ENCODE data around the gene MEOX2. TPM values are rescaled to one million over a fixed set of nuclear protein-coding genes. Genes with fewer than 3 reads are reported as not detected.

The MEOX2 gene
- total RNA-seq, 1 donor from 2014 or later, result not detected

- no peak for DNase-seq (ENCODE audit: low spot score)
- no peaks in the 10 kb centered on the region for H3K27me3 Mint-ChIP-seq (ENCODE audit: low read depth)
- intact Hi-C loops (cut with micrococcal nuclease), result no loop called here
- no peak overlapping the region for H3K4me3 Mint-ChIP-seq (ENCODE audit: low read depth)
- H3K4me1 Mint-ChIP-seq (ENCODE audit: low read depth), result no peaks in the 10 kb centered on the region
- H3K27ac Mint-ChIP-seq, result no peak overlapping the region
- H3K36me3 Mint-ChIP-seq (ENCODE audit: low read depth), result no peaks in the 10 kb centered on the region
- H3K9me3 Mint-ChIP-seq, result no peaks in the 10 kb centered on the region
Observed at GRCh38 chr7:15675379-15675778, 11.1 kb downstream of the MEOX2 start.

- H3K9me3 Mint-ChIP-seq, result no peaks in the 10 kb centered on the region
- no peaks in the 10 kb centered on the region for H3K4me1 Mint-ChIP-seq (ENCODE audit: low read depth)
- intact Hi-C loops (cut with micrococcal nuclease), result no loop called here
- no peak overlapping the region for H3K27ac Mint-ChIP-seq
- no peak for DNase-seq (ENCODE audit: low spot score)
- H3K4me3 Mint-ChIP-seq (ENCODE audit: low read depth), result no peak overlapping the region
- H3K27me3 Mint-ChIP-seq (ENCODE audit: low read depth), result no peaks in the 10 kb centered on the region
- H3K36me3 Mint-ChIP-seq (ENCODE audit: low read depth), result no peaks in the 10 kb centered on the region
Observed at GRCh38 chr7:15674586-15674985, 11.9 kb downstream of the MEOX2 start.

- H3K27ac Mint-ChIP-seq, result no peak overlapping the region
- intact Hi-C loops (cut with micrococcal nuclease), result no loop called here
- no peaks in the 10 kb centered on the region for H3K27me3 Mint-ChIP-seq (ENCODE audit: low read depth)
- no peaks in the 10 kb centered on the region for H3K36me3 Mint-ChIP-seq (ENCODE audit: low read depth)
- no peaks in the 10 kb centered on the region for H3K9me3 Mint-ChIP-seq
- H3K4me1 Mint-ChIP-seq (ENCODE audit: low read depth), result no peaks in the 10 kb centered on the region
- DNase-seq (ENCODE audit: low spot score), result no peak
- no peak overlapping the region for H3K4me3 Mint-ChIP-seq (ENCODE audit: low read depth)
Observed at GRCh38 chr7:15669443-15670090, 16.9 kb downstream of the MEOX2 start.

DNA sequence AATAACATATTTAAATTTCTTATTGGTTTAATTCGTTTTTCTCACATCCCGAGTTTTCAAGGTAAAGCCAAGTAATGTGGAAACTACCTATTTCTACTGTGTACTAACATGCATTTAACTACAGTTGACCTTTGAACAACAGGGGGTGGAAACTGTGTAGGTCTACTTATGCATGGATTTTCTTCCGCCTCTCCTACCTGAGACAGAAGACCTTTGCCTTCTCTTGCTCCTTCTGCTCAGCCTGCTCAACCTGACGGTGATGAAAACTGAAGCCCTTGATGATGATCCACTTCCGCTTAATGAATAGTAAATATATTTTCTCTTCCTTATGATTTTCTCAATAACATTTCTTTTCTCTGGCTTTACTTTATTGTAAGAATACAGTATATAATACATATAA lies 18.5 kb downstream of the MEOX2 start:
- H3K27ac Mint-ChIP-seq, result no peak overlapping the region
- H3K9me3 Mint-ChIP-seq, result no peaks in the 10 kb centered on the region
- no peak for DNase-seq (ENCODE audit: low spot score)
- H3K36me3 Mint-ChIP-seq (ENCODE audit: low read depth), result no peaks in the 10 kb centered on the region
- no peaks in the 10 kb centered on the region for H3K4me1 Mint-ChIP-seq (ENCODE audit: low read depth)
- intact Hi-C loops (cut with micrococcal nuclease), result no loop called here
- H3K27me3 Mint-ChIP-seq (ENCODE audit: low read depth), result no peaks in the 10 kb centered on the region
- H3K4me3 Mint-ChIP-seq (ENCODE audit: low read depth), result no peak overlapping the region

- no peak overlapping the region for H3K27ac Mint-ChIP-seq
- no peaks in the 10 kb centered on the region for H3K4me1 Mint-ChIP-seq (ENCODE audit: low read depth)
- no peak for DNase-seq (ENCODE audit: low spot score)
- no peaks in the 10 kb centered on the region for H3K36me3 Mint-ChIP-seq (ENCODE audit: low read depth)
- no peak overlapping the region for H3K4me3 Mint-ChIP-seq (ENCODE audit: low read depth)
- intact Hi-C loops (cut with micrococcal nuclease), result no loop called here
- peaks cover 2% of the 10 kb centered on the region for H3K9me3 Mint-ChIP-seq
- no peaks in the 10 kb centered on the region for H3K27me3 Mint-ChIP-seq (ENCODE audit: low read depth)
Observed at GRCh38 chr7:15662451-15662850, 24.0 kb downstream of the MEOX2 start.

- no peak for DNase-seq (ENCODE audit: low spot score)
- Mint-ChIP-seq H3K4me1 (ENCODE audit: low read depth) (no peaks in the 10 kb centered on the region), H3K27ac (no peak overlapping the region), H3K36me3 (ENCODE audit: low read depth) (no peaks in the 10 kb centered on the region), H3K9me3 (peaks cover 11% of the 10 kb centered on the region), H3K4me3 (ENCODE audit: low read depth) (no peak overlapping the region), H3K27me3 (ENCODE audit: low read depth) (no peaks in the 10 kb centered on the region)
- intact Hi-C loops (cut with micrococcal nuclease), result no loop called here
Observed at GRCh38 chr7:15658247-15658646, 28.2 kb downstream of the MEOX2 start.

DNA sequence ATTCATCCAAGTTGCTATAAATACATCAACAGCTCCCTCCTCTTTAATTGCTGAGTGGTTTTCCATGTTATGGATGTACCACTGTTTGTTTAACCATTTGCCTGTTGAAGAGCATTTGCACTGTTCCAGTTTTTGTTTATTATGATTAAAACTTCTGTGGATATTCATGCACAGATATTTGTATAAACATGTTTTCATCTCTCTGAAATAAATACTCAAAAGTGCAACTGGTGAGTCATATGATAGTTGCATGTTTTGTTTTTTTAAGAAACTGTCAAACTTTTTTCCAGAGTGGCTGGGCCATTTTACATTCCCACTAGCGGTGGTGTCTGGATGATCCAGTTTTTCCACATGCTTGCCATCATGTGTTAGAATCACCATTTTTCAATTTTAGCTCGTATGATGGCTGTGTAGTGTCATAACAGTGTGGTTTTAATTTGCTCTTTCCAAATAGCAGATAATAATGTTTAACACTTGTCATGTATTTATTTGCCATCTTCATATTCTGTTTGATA lies 33.6 kb downstream of the MEOX2 start:
- intact Hi-C loops (cut with micrococcal nuclease), result no loop called here
- no peak overlapping the region for H3K27ac Mint-ChIP-seq
- no peaks in the 10 kb centered on the region for H3K27me3 Mint-ChIP-seq (ENCODE audit: low read depth)
- peaks cover 17% of the 10 kb centered on the region for H3K9me3 Mint-ChIP-seq
- no peak for DNase-seq (ENCODE audit: low spot score)
- H3K4me1 Mint-ChIP-seq (ENCODE audit: low read depth), result no peaks in the 10 kb centered on the region
- no peak overlapping the region for H3K4me3 Mint-ChIP-seq (ENCODE audit: low read depth)
- no peaks in the 10 kb centered on the region for H3K36me3 Mint-ChIP-seq (ENCODE audit: low read depth)

- no peak overlapping the region for H3K4me3 Mint-ChIP-seq (ENCODE audit: low read depth)
- peaks cover 7% of the 10 kb centered on the region for H3K9me3 Mint-ChIP-seq
- no peaks in the 10 kb centered on the region for H3K36me3 Mint-ChIP-seq (ENCODE audit: low read depth)
- no peaks in the 10 kb centered on the region for H3K27me3 Mint-ChIP-seq (ENCODE audit: low read depth)
- DNase-seq (ENCODE audit: low spot score), result no peak
- no peaks in the 10 kb centered on the region for H3K4me1 Mint-ChIP-seq (ENCODE audit: low read depth)
- intact Hi-C loops (cut with micrococcal nuclease), result no loop called here
- no peak overlapping the region for H3K27ac Mint-ChIP-seq
Observed at GRCh38 chr7:15651693-15652092, 34.8 kb downstream of the MEOX2 start.

- no peak overlapping the region for H3K27ac Mint-ChIP-seq
- DNase-seq (ENCODE audit: low spot score), result no peak
- H3K4me3 Mint-ChIP-seq (ENCODE audit: low read depth), result no peak overlapping the region
- H3K36me3 Mint-ChIP-seq (ENCODE audit: low read depth), result no peaks in the 10 kb centered on the region
- intact Hi-C loops (cut with micrococcal nuclease), result no loop called here
- H3K27me3 Mint-ChIP-seq (ENCODE audit: low read depth), result no peaks in the 10 kb centered on the region
- H3K9me3 Mint-ChIP-seq, result peaks cover 10% of the 10 kb centered on the region
- H3K4me1 Mint-ChIP-seq (ENCODE audit: low read depth), result no peaks in the 10 kb centered on the region
Observed at GRCh38 chr7:15650787-15651186, 35.7 kb downstream of the MEOX2 start.

GRCh38 chr7:15648461-15648961 lies 38.0 kb downstream of the MEOX2 start:
- Mint-ChIP-seq H3K27ac (no peak overlapping the region), H3K27me3 (ENCODE audit: low read depth) (no peaks in the 10 kb centered on the region), H3K9me3 (peaks cover 10% of the 10 kb centered on the region), H3K4me3 (ENCODE audit: low read depth) (no peak overlapping the region), H3K4me1 (ENCODE audit: low read depth) (no peaks in the 10 kb centered on the region), H3K36me3 (ENCODE audit: low read depth) (no peaks in the 10 kb centered on the region)
- DNase-seq (ENCODE audit: low spot score), result no peak
- intact Hi-C loops (cut with micrococcal nuclease), result no loop called here

GRCh38 chr7:15647309-15647708 lies 39.2 kb downstream of the MEOX2 start:
- DNase-seq (ENCODE audit: low spot score), result no peak
- Mint-ChIP-seq H3K4me3 (ENCODE audit: low read depth) (no peak overlapping the region), H3K9me3 (peaks cover 15% of the 10 kb centered on the region), H3K36me3 (ENCODE audit: low read depth) (no peaks in the 10 kb centered on the region), H3K27me3 (ENCODE audit: low read depth) (no peaks in the 10 kb centered on the region), H3K27ac (no peak overlapping the region), H3K4me1 (ENCODE audit: low read depth) (no peaks in the 10 kb centered on the region)
- intact Hi-C loops (cut with micrococcal nuclease), result no loop called here

GRCh38 chr7:15643000-15643705 lies 43.3 kb downstream of the MEOX2 start:
- H3K27ac Mint-ChIP-seq, result no peak overlapping the region
- peaks cover 35% of the 10 kb centered on the region for H3K9me3 Mint-ChIP-seq
- no peak for DNase-seq (ENCODE audit: low spot score)
- no peaks in the 10 kb centered on the region for H3K4me1 Mint-ChIP-seq (ENCODE audit: low read depth)
- no peaks in the 10 kb centered on the region for H3K36me3 Mint-ChIP-seq (ENCODE audit: low read depth)
- intact Hi-C loops (cut with micrococcal nuclease), result no loop called here
- no peak overlapping the region for H3K4me3 Mint-ChIP-seq (ENCODE audit: low read depth)
- H3K27me3 Mint-ChIP-seq (ENCODE audit: low read depth), result no peaks in the 10 kb centered on the region

- H3K9me3 Mint-ChIP-seq, result peaks cover 8% of the 10 kb centered on the region
- H3K36me3 Mint-ChIP-seq (ENCODE audit: low read depth), result no peaks in the 10 kb centered on the region
- H3K4me1 Mint-ChIP-seq (ENCODE audit: low read depth), result no peaks in the 10 kb centered on the region
- no peak overlapping the region for H3K27ac Mint-ChIP-seq
- no peak for DNase-seq (ENCODE audit: low spot score)
- no peaks in the 10 kb centered on the region for H3K27me3 Mint-ChIP-seq (ENCODE audit: low read depth)
- intact Hi-C loops (cut with micrococcal nuclease), result no loop called here
- H3K4me3 Mint-ChIP-seq (ENCODE audit: low read depth), result no peak overlapping the region
Observed at GRCh38 chr7:15628876-15629275, 57.6 kb downstream of the MEOX2 start.

Measured in activated T-helper 2 cell treated with anti-CD3 and anti-CD28 coated beads, Interferon-gamma antibody, Interleukin-2, Interleukin-4, amounts not matched to agents 10 μg/mL and 5 μg/mL and 100 μg/mL, durations not matched to agents 14 hours and 24 hours and 36 hours (primary cell).